ENCODE measurements around the gene SMYD3. TPM values are rescaled to one million over a fixed set of nuclear protein-coding genes. Genes with fewer than 3 reads are reported as not detected.

The SMYD3 gene
- 15.0 and 21.6 TPM in 2 replicates for total RNA-seq

GRCh38 chr1:246506674-246507481, at the start of gene SMYD3:
Gene SMYD3 (minus strand): TSS chr1:246507279.

Small RNA genes lying within 50 kb of the gene (small RNA-seq; reads per million reads assigned to genes)
- not detected for gene AL356583.2
- gene RF00019 = not detected
- not detected for gene RNU6-1283P

Other genes starting within 250 kb of the SMYD3 start
- gene TFB2M, start 59.0 kb upstream of the SMYD3 start, total RNA-seq = 11.0 and 15.2 TPM in 2 replicates
- gene CNST, start 59.2 kb upstream of the SMYD3 start, total RNA-seq = 10.6 and 15.3 TPM in 2 replicates
- gene SCCPDH, start 217.1 kb upstream of the SMYD3 start, total RNA-seq = 16.9 and 34.2 TPM in 2 replicates